ENCODE measurements around the gene EXO5. TPM values are rescaled to one million over a fixed set of nuclear protein-coding genes. Genes with fewer than 3 reads are reported as not detected.

Gene EXO5
- polyA plus RNA-seq, 1 experiment = 11.1 TPM

- no peaks in the 10 kb centered on the region for H3K27me3 ChIP-seq (ENCODE audit: control insufficient read depth, insufficient read depth, low read length)
- H3K9me3 ChIP-seq (ENCODE audit: control insufficient read depth, insufficient read depth, low read length) = peaks cover 20% of the 10 kb centered on the region
- TF ChIP-seq CTCF (IDR thresholded peaks at IDR 0.05; ENCODE audit: low read depth, low read length) = no peak
- H3K27ac ChIP-seq (ENCODE audit: low read depth, low read length) = no peak within 1 kb of the TSS
- CTCF ChIA-PET = interaction anchor here (1.2 kb wide), 1 partner anchor 56 kb away, joined by 4 read pairs; no protein-coding TSS in a partner anchor
- H3K4me3 ChIP-seq (ENCODE audit: low read depth, low read length) = peak within 1 kb of the TSS; percentile 71
- peak; percentile 4 for DNase-seq (ENCODE audit: low read depth, low spot score)
- POLR2A ChIA-PET = interaction anchor here (1.3 to 2.1 kb wide), 2 partner anchors 27 to 214 kb away, joined by 5 to 8 read pairs; partner anchors contain the start of genes NFYC and ZFP69B
Observed at GRCh38 chr1:40476924-40477677, 31.5 kb upstream of the EXO5 start, which contains the start of gene ZFP69. Gene ZFP69, plus strand, starts transcription at chr1:40477290. Its CDS starts 2,072 bp downstream, at chr1:40479362.

- ChIA-PET CTCF (interaction anchor here (1.2 kb wide), 1 partner anchor 55 kb away, joined by 4 read pairs; no protein-coding TSS in a partner anchor), POLR2A (interaction anchor here (1.3 to 2.1 kb wide), 2 partner anchors 27 to 214 kb away, joined by 5 to 8 read pairs; partner anchors contain the start of genes NFYC and ZFP69B)
- H3K27me3 ChIP-seq (ENCODE audit: control insufficient read depth, insufficient read depth, low read length) = no peaks in the 10 kb centered on the region
- H3K4me3 ChIP-seq (ENCODE audit: low read depth, low read length) = peak overlapping the region; percentile 71
- no peak overlapping the region for H3K27ac ChIP-seq (ENCODE audit: low read depth, low read length)
- DNase-seq (ENCODE audit: low read depth, low spot score) = no peak
- no peak for TF ChIP-seq CTCF (IDR thresholded peaks at IDR 0.05; ENCODE audit: low read depth, low read length)
- peaks cover 20% of the 10 kb centered on the region for H3K9me3 ChIP-seq (ENCODE audit: control insufficient read depth, insufficient read depth, low read length)
Observed at GRCh38 chr1:40477678-40478053, 30.9 kb upstream of the EXO5 start.

- Histone ChIP-seq H3K9me3 (ENCODE audit: control insufficient read depth, insufficient read depth, low read length) (peaks cover 20% of the 10 kb centered on the region), H3K4me3 (ENCODE audit: low read depth, low read length) (peak overlapping the region; percentile 71), H3K27ac (ENCODE audit: low read depth, low read length) (no peak overlapping the region), H3K27me3 (ENCODE audit: control insufficient read depth, insufficient read depth, low read length) (no peaks in the 10 kb centered on the region)
- POLR2A ChIA-PET = interaction anchor here (2.1 kb wide), 1 partner anchor 28 kb away, joined by 8 read pairs; the partner anchor contains the start of gene ZFP69B
- DNase-seq (ENCODE audit: low read depth, low spot score) = no peak
- CTCF ChIA-PET = interaction anchor here (1.2 kb wide), 1 partner anchor 55 kb away, joined by 4 read pairs; no protein-coding TSS in a partner anchor
- no peak for TF ChIP-seq CTCF (IDR thresholded peaks at IDR 0.05; ENCODE audit: low read depth, low read length)
Observed at GRCh38 chr1:40478276-40478675, 30.3 kb upstream of the EXO5 start.

- POLR2A ChIA-PET = no interaction called here
- CTCF ChIA-PET = interaction anchor here (0.5 kb wide), 1 partner anchor 72 kb away, joined by 5 read pairs; no protein-coding TSS in a partner anchor
- H3K27ac ChIP-seq (ENCODE audit: low read depth, low read length) = no peak overlapping the region
Observed at GRCh38 chr1:40479156-40479555, 29.4 kb upstream of the EXO5 start.

More at GRCh38 chr1:40479156-40479555, 29.4 kb upstream of the EXO5 start:
- no peaks in the 10 kb centered on the region for H3K27me3 ChIP-seq (ENCODE audit: control insufficient read depth, insufficient read depth, low read length)
- no peak for TF ChIP-seq CTCF (IDR thresholded peaks at IDR 0.05; ENCODE audit: low read depth, low read length)
- peaks cover 26% of the 10 kb centered on the region for H3K9me3 ChIP-seq (ENCODE audit: control insufficient read depth, insufficient read depth, low read length)
- no peak overlapping the region for H3K4me3 ChIP-seq (ENCODE audit: low read depth, low read length)
- no peak for DNase-seq (ENCODE audit: low read depth, low spot score)
